ENCODE data around the gene ZSWIM3.

- TF ChIP-seq CTCF (conservative IDR thresholded peaks at IDR 0.05), result no peak
- TF ChIP-seq ZFX (IDR thresholded peaks at IDR 0.05), result no peak
Observed at GRCh38 chr20:45867819-45868176, 10.4 kb downstream of the ZSWIM3 start.

Measured in C4-2B (cell line).